Calu3 (cell line): ENCODE results near the gene IL10RA. TPM values are rescaled to one million over a fixed set of nuclear protein-coding genes. Genes with fewer than 3 reads are reported as not detected.

Source experiments
- Bru-seq: library from RNA; stranded (reverse); fragments of 400-500 nt; gene quantifications from one replicate; lab custom pipeline; 2021; lab: Mats Ljungman, UMichigan
- BruChase-seq, 2 experiments: library from RNA; stranded (reverse); fragments of 400-500 nt; gene quantifications; one replicate each; lab custom pipeline; 2021; lab: Mats Ljungman, UMichigan
- BruUV-seq: library from RNA; stranded (reverse); fragments of 400-500 nt; replicated peaks from 2 replicates; lab custom pipeline; 2021; lab: Mats Ljungman, UMichigan
- CTCF ChIA-PET: fragments of 300-600 bp; sonication (Branson Sonifier 250); formaldehyde crosslinking; loops from one replicate; lab custom pipeline; 2022; ENCODE audit warnings: antibody characterized with exemption; lab: Charles Lee
- DNase-seq: peaks from one replicate; pipeline ENCODE4 v3.0.0; 2022
- H3K27ac Mint-ChIP-seq: one replicate; pipeline ENCODE4 v1.8.0; 2022; ENCODE audit warnings: mixed read lengths; ENCODE audit not compliant: unreplicated experiment
- H3K27me3 Mint-ChIP-seq: one replicate; pipeline ENCODE4 v1.8.0; 2022; ENCODE audit warnings: mixed read lengths; ENCODE audit not compliant: unreplicated experiment
- H3K36me3 Mint-ChIP-seq: one replicate; pipeline ENCODE4 v1.8.0; 2022; ENCODE audit warnings: mild to moderate bottlenecking, moderate library complexity, mixed read lengths; ENCODE audit not compliant: insufficient read depth, unreplicated experiment
- H3K4me1 Mint-ChIP-seq: one replicate; pipeline ENCODE4 v1.8.0; 2022; ENCODE audit warnings: mild to moderate bottlenecking, low read depth, mixed read lengths; ENCODE audit not compliant: unreplicated experiment
- H3K4me3 Mint-ChIP-seq: one replicate; pipeline ENCODE4 v1.8.0; 2022; ENCODE audit warnings: mild to moderate bottlenecking, low read depth, moderate library complexity, mixed read lengths; ENCODE audit not compliant: unreplicated experiment
- H3K9me3 Mint-ChIP-seq: one replicate; pipeline ENCODE4 v1.8.0; 2022; ENCODE audit warnings: low read depth, mixed read lengths; ENCODE audit not compliant: unreplicated experiment
- intact Hi-C: fragments of 100-400 bp; cut with micrococcal nuclease; formaldehyde crosslinking; loops from one replicate; pipeline ENCODE4 v1.10.0; 2022; ENCODE audit not compliant: unreplicated experiment
- long read RNA-seq: library from polyadenylated mRNA; stranded (forward); transcript quantifications from one replicate; pipeline ENCODE4 v2.0.0, GENCODE V29; 2022
- total RNA-seq: library from RNA; stranded (reverse); gene quantifications from 2 replicates; pipeline ENCODE4 v1.2.3, GENCODE V29; 2022
- TF ChIP-seq, protein P1 (sequence below): fragments of 200-600 bp; IDR thresholded peaks from one replicate; pipeline ENCODE4 v1.8.0; 2022; ENCODE audit warnings: antibody characterized with exemption; ENCODE audit not compliant: unreplicated experiment

IL10RA gene
- total RNA-seq, result 0.05 and 0.76 TPM in 2 replicates
- Bru-seq, nascent RNA, result percentile 17 among the genes with signal in this experiment
- BruChase-seq, experiment 1, labeled RNA remaining after a 6-hour chase, result percentile 15 among the genes with signal in this experiment
- percentile 13 among the genes with signal in this experiment for BruChase-seq, experiment 2, labeled RNA remaining after a 2-hour chase
- long read RNA-seq, result 0 reads

DNA sequence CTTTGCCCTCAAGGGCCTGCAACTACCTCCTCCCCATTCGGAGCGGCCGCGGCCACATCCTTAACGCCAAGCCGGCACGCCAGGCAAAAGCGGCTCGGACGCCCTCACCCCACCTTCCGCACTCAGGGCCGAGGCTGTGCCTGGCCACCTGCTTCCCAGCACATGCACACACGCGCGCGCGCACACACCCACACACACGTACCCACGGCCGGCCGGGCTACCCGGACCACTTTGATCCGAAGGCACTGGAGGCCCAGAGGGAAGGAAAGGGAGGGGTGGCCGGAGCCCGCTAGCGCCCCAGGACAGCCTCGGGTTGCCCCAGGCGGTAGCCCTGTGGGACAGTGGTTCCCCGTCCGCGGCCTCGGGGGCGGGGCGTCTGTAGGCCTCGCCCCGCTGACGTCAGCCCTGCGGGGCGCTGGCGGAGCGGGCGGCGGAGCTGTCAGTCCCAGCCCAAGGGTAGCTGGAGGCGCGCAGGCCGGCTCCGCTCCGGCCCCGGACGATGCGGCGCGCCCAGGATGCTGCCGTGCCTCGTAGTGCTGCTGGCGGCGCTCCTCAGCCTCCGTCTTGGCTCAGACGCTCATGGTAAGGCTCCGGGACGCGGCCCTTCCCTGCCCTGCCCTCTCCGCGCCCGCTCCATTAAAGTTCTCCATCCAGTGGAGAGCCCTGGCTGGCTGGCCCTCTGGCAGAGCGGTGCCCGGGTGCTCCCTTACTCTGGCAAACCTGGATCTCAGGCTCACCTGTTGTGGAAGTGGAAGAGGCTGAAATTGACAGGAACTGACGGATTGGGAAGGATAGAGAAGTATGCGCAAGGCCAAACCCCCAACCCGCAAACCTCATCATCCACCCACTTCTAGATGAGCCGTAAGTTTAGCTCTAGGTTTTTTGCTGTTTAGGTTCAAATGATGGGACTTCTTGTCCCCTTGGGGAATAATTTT lies at the start of gene IL10RA:
Gene IL10RA, plus strand, starts transcription at position 442 of the 935 bp plus-strand sequence. Its CDS starts 74 bp downstream, at position 516.
- Mint-ChIP-seq H3K9me3 (no peaks in the 10 kb centered on the region), H3K36me3 (peaks cover 9% of the 10 kb centered on the region), H3K4me1 (peaks cover 5% of the 10 kb centered on the region), H3K4me3 (peak within 1 kb of the TSS; percentile 81), H3K27me3 (peaks cover 59% of the 10 kb centered on the region), H3K27ac (no peak within 1 kb of the TSS)
- intact Hi-C loops, result no loop called here
- no TSS peak for BruUV-seq
- TF ChIP-seq, protein P1, sequence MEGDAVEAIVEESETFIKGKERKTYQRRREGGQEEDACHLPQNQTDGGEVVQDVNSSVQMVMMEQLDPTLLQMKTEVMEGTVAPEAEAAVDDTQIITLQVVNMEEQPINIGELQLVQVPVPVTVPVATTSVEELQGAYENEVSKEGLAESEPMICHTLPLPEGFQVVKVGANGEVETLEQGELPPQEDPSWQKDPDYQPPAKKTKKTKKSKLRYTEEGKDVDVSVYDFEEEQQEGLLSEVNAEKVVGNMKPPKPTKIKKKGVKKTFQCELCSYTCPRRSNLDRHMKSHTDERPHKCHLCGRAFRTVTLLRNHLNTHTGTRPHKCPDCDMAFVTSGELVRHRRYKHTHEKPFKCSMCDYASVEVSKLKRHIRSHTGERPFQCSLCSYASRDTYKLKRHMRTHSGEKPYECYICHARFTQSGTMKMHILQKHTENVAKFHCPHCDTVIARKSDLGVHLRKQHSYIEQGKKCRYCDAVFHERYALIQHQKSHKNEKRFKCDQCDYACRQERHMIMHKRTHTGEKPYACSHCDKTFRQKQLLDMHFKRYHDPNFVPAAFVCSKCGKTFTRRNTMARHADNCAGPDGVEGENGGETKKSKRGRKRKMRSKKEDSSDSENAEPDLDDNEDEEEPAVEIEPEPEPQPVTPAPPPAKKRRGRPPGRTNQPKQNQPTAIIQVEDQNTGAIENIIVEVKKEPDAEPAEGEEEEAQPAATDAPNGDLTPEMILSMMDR, result no peak
- peak; percentile 79 for DNase-seq
- CTCF ChIA-PET, result interaction anchor here (0.6 kb wide), 1 partner anchor 43 kb away, joined by 4 read pairs; no protein-coding TSS in a partner anchor

- H3K9me3 Mint-ChIP-seq, result no peaks in the 10 kb centered on the region
- intact Hi-C loops, result no loop called here
- CTCF ChIA-PET, result interaction anchor here (0.9 kb wide), 1 partner anchor 10 kb away, joined by 5 read pairs; no protein-coding TSS in a partner anchor
- DNase-seq, result no peak
- no peaks in the 10 kb centered on the region for H3K36me3 Mint-ChIP-seq
- TF ChIP-seq, protein P1, result no peak
- H3K4me1 Mint-ChIP-seq, result peaks cover 15% of the 10 kb centered on the region
- no peak overlapping the region for H3K4me3 Mint-ChIP-seq
- H3K27me3 Mint-ChIP-seq, result no peaks in the 10 kb centered on the region
- no TSS peak for BruUV-seq
- no peak overlapping the region for H3K27ac Mint-ChIP-seq
Measured at GRCh38 chr11:117936973-117937372, 49.2 kb upstream of the IL10RA start.

- no peaks in the 10 kb centered on the region for H3K4me1 Mint-ChIP-seq
- TF ChIP-seq, protein P1, result no peak
- H3K36me3 Mint-ChIP-seq, result no peaks in the 10 kb centered on the region
- no TSS peak for BruUV-seq
- no peak overlapping the region for H3K27ac Mint-ChIP-seq
- CTCF ChIA-PET, result interaction anchor here (1.1 kb wide), 1 partner anchor 11 kb away, joined by 3 read pairs; the partner anchor contains the start of gene TMPRSS13
- DNase-seq, result no peak
- intact Hi-C loops, result no loop called here
- H3K4me3 Mint-ChIP-seq, result no peak overlapping the region
- H3K9me3 Mint-ChIP-seq, result peaks cover 5% of the 10 kb centered on the region
- H3K27me3 Mint-ChIP-seq, result no peaks in the 10 kb centered on the region
Measured at GRCh38 chr11:117940736-117941135, 45.5 kb upstream of the IL10RA start.

- DNase-seq, result peak; percentile 62
- CTCF ChIA-PET, result no interaction called here
- peaks cover 5% of the 10 kb centered on the region for H3K9me3 Mint-ChIP-seq
- no peaks in the 10 kb centered on the region for H3K27me3 Mint-ChIP-seq
- TF ChIP-seq, protein P1, result no peak
- no TSS peak for BruUV-seq
- no peaks in the 10 kb centered on the region for H3K36me3 Mint-ChIP-seq
- intact Hi-C loops, result no loop called here
- no peak overlapping the region for H3K4me3 Mint-ChIP-seq
- no peaks in the 10 kb centered on the region for H3K4me1 Mint-ChIP-seq
- H3K27ac Mint-ChIP-seq, result no peak overlapping the region
Measured at GRCh38 chr11:117941163-117941707, 45.0 kb upstream of the IL10RA start.
